HG02943 (cell line): ENCODE data around the gene OR2T34.
"Not testable (repeated sequence)": the region's sequence is repeated elsewhere in the genome, so short reads cannot be mapped to it uniquely, and the experiment has no call there.

ENCODE experiments used
- ATAC-seq: cut with Tn5 transposase; IDR thresholded peaks from one replicate; pipeline ENCODE4 v1.9.1; 2021; ENCODE audit warnings: mild to moderate bottlenecking, low read depth, moderate library complexity; ENCODE audit not compliant: unreplicated experiment

Gene OR2T34

GRCh38 chr1:248565530-248566373 is 8.8 kb downstream of the OR2T34 start:
- not testable (repeated sequence) for ATAC-seq

DNA sequence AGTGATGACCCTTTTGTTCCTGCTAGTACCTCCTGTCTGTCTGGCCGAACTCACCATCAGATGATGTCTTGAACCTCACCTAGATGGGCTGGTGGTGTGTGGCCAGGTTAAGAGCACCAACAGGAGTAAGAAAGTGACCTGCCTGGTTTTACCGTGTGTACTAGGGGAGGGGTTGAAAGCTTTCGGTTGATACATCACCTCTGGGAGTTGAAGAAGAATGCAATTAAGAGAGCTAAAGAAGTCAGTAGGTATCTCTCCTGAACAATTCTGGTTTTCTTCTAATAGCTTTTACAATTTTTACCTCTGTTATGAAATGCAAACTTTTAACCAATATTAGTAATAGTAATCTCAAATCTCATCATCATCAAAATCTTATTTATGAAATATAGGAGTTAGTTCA is 11.9 kb downstream of the OR2T34 start, which contains the start of gene OR2T29:
Gene OR2T29, minus strand, starts transcription at position 101 of the 400 bp plus-strand sequence. CDS start 3,281 bp downstream, outside the sequence.
- not testable (repeated sequence) for ATAC-seq

- ATAC-seq: not testable (repeated sequence)
Observed at GRCh38 chr1:248551027-248551426, 23.5 kb downstream of the OR2T34 start.

GRCh38 chr1:248547383-248547782 is 27.2 kb downstream of the OR2T34 start:
- ATAC-seq: not testable (repeated sequence)

DNA sequence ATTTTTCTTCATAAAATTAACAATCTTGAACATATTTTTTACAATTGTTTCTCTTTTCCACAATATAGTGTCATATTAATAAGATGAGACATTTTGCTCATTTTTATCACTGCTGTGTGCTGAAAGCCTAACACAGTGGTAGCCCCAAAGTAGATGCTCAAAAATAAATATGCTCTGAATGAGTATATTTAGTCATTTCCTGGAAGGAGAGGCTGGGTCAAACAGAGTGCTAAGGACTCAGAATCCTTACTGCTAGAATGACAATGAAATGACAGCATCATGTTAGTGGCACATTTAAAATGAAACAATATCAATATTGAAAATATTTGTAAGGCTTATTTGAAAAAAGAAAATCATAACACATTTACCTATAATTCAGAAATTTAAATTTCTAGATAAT is 37.1 kb downstream of the OR2T34 start:
- ATAC-seq: not testable (repeated sequence)
